ENCODE results near the gene CD5L.

DNA sequence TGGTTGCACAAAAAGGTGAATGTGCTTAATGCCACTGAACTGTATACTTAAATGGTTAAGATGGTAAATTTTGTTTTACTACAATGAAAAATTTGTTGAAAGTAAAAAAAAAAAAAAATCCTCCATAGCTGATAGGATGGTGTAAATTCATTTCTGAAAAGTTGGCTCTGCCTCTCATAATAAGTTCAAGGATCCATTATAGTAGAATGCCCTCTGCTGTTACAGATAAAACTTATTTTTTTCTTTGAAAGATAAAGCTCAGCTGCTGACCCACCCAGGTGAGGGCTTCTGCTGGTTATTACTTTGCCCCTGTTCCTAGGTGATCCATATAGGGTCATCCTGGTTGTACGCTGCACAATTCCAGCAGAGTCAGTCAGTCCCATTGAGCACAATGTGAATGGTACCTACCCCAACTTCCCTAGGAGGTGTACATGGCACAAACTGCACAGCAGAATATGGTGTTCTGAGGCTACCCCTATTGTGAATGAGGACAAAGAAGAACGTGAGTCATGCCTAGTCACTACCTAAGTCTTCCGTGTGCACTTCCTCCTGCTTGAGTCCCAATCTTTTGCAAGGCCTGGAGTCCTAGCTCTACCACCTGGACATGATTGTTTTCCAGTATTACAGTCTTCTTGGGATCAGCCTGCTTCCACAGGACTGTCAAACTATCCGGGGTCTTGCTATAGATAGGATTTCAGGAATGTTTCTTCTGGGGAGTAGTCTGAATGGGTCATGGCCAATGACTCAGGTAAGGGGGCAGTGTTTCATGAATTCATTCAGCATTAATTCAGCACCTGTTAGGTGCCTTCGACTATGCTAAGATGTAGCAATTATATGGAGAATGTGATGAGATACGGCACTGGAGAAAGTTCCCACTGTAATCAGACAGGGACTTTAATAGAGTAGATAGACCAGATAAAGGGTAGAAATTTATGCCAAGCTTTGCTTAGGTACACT, 20.8 kb upstream of the CD5L start:
- TF ChIP-seq CTCF (IDR thresholded peaks at IDR 0.05 in 8 of 11, conservative IDR thresholded peaks at IDR 0.05 in 3 of 11) (no peak), POLR2AphosphoS5 (IDR thresholded peaks at IDR 0.05) (no peak)

Data from spleen (tissue), 7 donors.